HEK293T (cell line): ENCODE data around the gene MIA3.

Experiments used
- FOXA1 ChIP-seq: fragments of 450-650 bp; IDR thresholded peaks from 2 replicates; pipeline ENCODE4 v1.6.1; 2016; ENCODE audit warnings: mild to moderate bottlenecking
- FOXM1 ChIP-seq: fragments of 450-650 bp; IDR thresholded peaks from 2 replicates; pipeline ENCODE4 v1.6.1; 2017; ENCODE audit warnings: mild to moderate bottlenecking, borderline replicate concordance
- HDGF ChIP-seq: fragments of 450-650 bp; IDR thresholded peaks from 2 replicates; pipeline ENCODE4 v1.6.1; 2017; ENCODE audit warnings: antibody characterized with exemption, borderline replicate concordance
- SP1 ChIP-seq: fragments of 450-650 bp; IDR thresholded peaks from 2 replicates; pipeline ENCODE4 v1.6.1; 2017
- TARDBP ChIP-seq: fragments of 450-650 bp; IDR thresholded peaks from 2 replicates; pipeline ENCODE4 v1.6.1; 2016

DNA sequence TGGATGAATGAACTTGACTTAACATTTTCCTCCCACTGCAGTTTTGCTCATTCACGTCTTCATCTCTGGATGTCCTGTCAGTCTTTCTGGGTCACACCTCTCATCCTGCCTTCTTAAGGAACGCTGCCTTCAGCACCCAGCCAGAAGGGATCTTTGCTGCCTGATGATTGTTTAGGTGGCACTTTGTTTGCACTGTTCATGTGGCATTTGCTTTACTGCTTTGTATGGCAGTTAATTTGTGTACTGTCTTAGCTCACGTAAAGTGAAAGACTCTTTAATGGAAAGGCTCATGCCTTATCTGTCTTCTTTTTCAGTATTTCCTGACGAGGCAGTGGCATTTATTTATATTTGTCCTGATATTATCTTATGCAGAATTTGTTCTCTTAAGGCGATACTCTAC lies 4.9 kb downstream of the MIA3 start:
- no peak for TF ChIP-seq FOXM1
- no peak for TF ChIP-seq SP1
- no peak for TF ChIP-seq HDGF
- TF ChIP-seq FOXA1: no peak
- TF ChIP-seq TARDBP: no peak
